SH-SY5Y (cell line): ENCODE measurements around the gene FOXD1.

ENCODE experiments used
- GATA2 ChIP-seq: IDR thresholded peaks from 2 replicates; pipeline ENCODE4 v1.6.1; 2011; ENCODE audit warnings: mild to moderate bottlenecking, low read depth, low read length
- GATA3 ChIP-seq: IDR thresholded peaks from 2 replicates; pipeline ENCODE4 v1.6.1; 2011; ENCODE audit warnings: low read depth, mild to moderate bottlenecking, low read length, moderate library complexity

FOXD1 gene

DNA sequence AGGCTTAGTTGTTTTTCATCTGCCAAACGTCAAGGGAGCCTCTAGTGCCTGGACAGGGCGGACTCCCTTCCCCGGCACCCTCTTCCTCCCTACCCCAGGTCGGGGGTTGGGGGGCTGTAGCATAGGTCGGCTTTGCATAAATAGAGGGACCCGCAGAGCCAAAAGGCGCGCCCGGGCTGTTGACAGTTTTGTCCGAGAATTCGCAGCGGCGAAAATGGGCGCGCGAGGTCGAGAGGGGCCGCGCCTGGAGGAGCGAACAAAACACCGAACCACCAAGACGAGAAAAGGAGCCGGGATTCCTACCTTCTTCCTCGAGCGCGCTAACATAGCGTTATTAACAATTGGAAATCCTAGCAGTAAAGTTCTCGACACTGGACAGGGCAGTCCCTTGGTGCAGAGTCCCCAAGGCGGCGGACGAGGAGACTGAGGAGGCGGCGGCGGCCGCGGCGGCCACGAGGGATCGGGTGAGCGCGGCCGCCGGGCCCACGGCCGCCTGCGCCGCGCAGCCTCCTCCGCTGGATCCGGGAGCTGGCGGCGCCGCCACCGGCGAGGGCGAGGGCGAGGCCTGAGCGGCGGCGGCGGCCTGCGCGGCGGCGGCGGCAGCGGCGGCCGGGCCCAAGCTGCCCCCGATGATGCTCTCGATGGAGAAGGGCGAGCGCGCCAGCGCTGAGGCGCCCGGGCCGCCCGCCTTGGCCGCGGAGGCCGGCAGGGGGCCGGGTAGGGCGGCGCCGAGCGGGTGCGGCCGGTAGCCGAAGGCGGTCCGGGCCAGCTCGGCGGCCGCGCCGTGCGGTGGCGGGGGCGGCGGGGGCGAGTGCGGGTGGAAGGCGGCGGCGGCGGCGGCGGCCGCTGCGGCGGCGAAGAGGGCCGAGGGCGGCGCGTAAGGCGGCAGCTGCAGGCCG is 1.7 kb downstream of the FOXD1 start:
- TF ChIP-seq GATA2 (no peak), GATA3 (no peak)

- TF ChIP-seq GATA3 (no peak), GATA2 (no peak)
These were observed 2.6 kb downstream of the FOXD1 start for GRCh38 chr5:73445665-73446630.

DNA sequence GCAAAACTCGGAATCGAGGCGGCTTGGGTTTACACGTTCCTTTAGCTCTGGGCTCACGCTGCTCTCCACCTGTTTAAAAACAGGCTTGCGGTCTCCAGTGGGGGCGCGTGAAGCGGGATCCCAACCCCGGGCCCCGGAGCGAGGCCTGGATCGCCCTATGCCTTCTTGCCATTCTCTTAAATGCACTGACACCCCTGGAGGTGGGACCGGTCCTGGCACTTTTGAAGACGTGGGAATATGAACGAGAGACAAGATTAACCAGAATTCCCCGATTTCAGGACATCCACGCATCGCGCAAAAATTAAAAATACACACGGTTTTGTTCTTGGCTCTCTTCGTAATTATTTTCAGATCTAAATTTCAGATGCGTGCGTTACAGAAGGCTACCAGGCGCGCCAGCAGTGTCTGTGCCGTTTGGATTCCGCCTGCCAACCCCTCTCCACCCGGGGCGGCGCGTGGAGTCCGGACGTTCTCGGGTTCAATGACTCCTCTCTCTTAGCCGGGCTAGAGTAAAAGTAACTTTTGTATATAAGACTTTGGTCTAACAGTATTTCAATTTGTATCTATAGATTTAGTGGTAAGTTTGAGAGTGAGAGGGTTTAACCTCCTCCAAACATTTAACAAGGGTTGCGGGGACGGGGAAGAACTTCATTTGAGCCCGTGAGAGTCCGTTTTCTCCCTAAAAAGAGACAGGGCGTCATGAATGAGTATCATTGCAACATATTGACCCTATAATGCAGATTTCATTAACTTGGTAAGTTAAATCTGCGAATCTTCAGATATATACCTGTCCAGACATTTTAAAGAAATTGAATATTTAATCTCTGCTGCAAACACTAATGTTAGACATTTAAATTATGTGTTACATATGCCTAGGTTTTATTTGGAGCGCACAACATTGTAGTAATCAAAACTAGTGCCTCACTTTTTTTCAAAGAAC is 3.8 kb downstream of the FOXD1 start:
- TF ChIP-seq GATA2 (no peak), GATA3 (no peak)

DNA sequence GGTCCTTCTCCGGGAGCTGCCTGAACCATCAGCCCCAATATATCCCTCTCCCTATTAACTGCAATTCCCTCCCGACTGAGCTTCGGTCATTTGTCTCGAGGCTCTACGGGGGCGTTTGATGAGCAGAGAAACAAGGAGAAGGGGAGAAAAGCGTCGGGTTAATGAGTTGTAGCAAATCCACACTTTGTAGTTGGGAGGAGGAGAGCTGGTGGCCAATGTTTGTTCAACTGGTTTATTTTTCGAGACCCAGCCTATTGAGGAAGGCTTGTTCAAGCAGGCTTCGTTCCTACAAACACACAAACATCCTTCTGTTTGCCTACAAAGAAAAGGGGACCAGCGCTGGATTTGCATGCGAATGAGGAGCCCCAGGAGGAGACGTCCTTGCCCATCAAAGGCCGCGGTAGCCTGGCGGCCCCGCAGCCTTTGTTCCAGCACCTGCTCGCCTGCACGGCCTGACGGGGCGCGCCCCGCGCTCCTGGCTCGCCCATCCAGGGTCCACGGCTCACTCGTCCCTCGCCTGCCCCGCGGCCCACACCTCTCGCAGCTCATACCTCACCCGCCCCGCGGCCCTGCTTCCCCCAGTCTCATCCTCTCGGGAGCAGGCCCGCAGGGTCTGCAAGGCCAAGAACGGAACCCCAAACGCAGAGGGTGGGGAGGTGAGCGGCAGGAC is 4.6 kb downstream of the FOXD1 start:
- TF ChIP-seq GATA2 (no peak), GATA3 (no peak)

DNA sequence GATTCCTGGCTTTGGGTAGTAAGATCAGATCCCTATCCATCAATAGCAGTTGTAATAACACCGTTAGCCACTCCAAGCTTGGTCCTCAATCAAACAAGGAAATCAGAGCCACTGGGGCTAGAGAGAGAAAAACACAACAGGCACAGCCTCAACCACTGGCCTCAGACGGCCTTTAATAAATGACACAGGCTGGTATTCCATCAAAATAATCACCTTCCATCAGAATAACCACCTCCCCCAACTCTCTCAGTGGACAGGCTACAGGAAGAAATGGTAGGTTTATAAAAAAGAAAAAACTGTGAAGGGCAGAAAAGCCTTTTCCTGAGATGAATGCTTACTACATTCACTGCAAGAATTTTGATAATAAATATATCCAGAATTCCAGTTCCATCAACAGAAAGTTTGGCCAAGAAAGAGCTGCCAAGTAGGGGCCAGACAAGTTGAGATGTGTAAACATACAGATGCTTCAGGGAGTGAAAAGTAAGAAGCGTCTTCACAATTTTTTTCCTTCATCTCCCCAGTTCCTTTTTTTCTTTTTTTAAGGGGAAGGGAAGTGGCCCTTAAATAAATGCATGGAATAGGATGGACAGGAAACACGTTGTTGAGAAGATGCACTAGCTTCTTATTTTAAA is 5.5 kb downstream of the FOXD1 start:
- no peak for TF ChIP-seq GATA2
- TF ChIP-seq GATA3 = no peak

- TF ChIP-seq GATA2 (no peak), GATA3 (no peak)
These were observed 6.3 kb downstream of the FOXD1 start for GRCh38 chr5:73442231-73442811.

DNA sequence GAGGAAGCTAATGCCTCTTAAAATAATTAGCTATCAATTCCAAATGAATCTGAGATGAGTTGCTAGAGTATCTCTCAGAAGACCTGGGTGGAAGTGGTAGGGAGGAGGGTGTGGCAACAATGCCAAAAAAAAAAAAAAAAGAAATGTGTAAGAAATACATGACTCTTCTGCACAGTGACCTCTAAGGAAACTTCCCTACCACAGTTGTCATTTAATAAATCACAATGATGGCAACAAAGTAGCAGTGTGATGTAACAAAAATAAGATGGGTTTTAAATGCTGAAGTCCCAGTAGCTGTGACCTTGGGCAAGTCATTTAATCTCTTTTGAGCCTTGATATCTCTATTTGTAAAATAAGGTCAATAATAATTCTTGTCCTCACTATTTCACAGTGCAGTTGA is 7.2 kb downstream of the FOXD1 start:
- TF ChIP-seq GATA3 (no peak), GATA2 (no peak)

DNA sequence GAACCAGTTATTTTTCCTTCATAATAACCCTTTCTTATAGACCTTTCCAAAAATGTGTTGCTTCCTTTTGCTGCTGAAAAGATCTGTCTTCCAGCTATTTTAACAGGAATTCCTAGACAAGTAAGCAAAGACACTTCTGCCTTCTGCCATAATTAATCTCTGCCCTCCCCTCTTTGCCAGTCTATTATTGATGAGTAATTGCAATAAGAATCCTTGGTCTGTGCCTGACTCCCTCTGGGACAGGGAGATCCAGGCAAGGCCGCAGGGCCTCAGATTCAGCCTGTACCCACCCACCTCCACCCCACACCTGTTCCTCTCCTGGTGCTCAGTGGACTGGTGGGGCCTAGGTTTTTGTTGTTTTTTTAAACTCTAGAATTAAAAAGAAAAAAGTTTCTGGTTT is 8.3 kb downstream of the FOXD1 start:
- TF ChIP-seq GATA2 = no peak

GRCh38 chr5:73438645-73439470 is 9.7 kb downstream of the FOXD1 start:
- TF ChIP-seq GATA3 (no peak), GATA2 (no peak)

- TF ChIP-seq GATA2 (no peak), GATA3 (no peak)
These were observed 10.6 kb downstream of the FOXD1 start for GRCh38 chr5:73437777-73438644.

- TF ChIP-seq GATA2 (no peak), GATA3 (no peak)
These were observed 11.3 kb downstream of the FOXD1 start for GRCh38 chr5:73437101-73437776.
